Fibroblast of lung (primary cell): ENCODE data around the gene CDKAL1. TPM values are rescaled to one million over a fixed set of nuclear protein-coding genes. Genes with fewer than 3 reads are reported as not detected.

ENCODE experiments used
- DNase-seq, 2 donors: peaks; one replicate each; pipeline versions ENCODE4 v3.0.0 to v3.0.0-alpha.2; 2010; ENCODE audit warnings: low read depth in 2 of 2
- H2AFZ ChIP-seq: 2 replicates; pipeline ENCODE4 v1.5.1; 2012; ENCODE audit warnings: low read length, control low read depth, inconsistent platforms
- H3K27ac ChIP-seq: 2 replicates; pipeline ENCODE4 v1.5.1; 2011; ENCODE audit warnings: low read length, control low read depth; ENCODE audit not compliant: insufficient read depth
- H3K27me3 ChIP-seq: 2 replicates; pipeline ENCODE4 v1.5.1; 2011; ENCODE audit warnings: mild to moderate bottlenecking, low read length; ENCODE audit not compliant: control insufficient read depth, insufficient read depth
- H3K36me3 ChIP-seq: 2 replicates; pipeline ENCODE4 v1.5.1; 2011; ENCODE audit warnings: low read length; ENCODE audit not compliant: control insufficient read depth, insufficient read depth
- H3K4me1 ChIP-seq: 2 replicates; pipeline ENCODE4 v1.5.1; 2011; ENCODE audit warnings: low read length; ENCODE audit not compliant: control insufficient read depth, insufficient read depth; ENCODE audit errors: extremely low read depth
- H3K4me2 ChIP-seq: 2 replicates; pipeline ENCODE4 v1.5.1; 2011; ENCODE audit warnings: low read length, control low read depth; ENCODE audit not compliant: insufficient read depth; ENCODE audit errors: extremely low read depth
- H3K4me3 ChIP-seq, 4 experiments: fragments of 200-600 bp in 1 of 4; sonication (generic) in 1 of 4; replicated peaks in 1 of 4; 2 replicates each; pipeline ENCODE4 v1.5.1; 2011 to 2016; ENCODE audit warnings: low read length in 4 of 4, low read depth in 3 of 4, mild to moderate bottlenecking in 3 of 4, control low read depth in 2 of 4, inconsistent platforms in 1 of 4, mixed read lengths in 1 of 4; ENCODE audit not compliant: insufficient read depth in 1 of 4; ENCODE audit errors: control extremely low read depth in 1 of 4
- H3K79me2 ChIP-seq: 2 replicates; pipeline ENCODE4 v1.5.1; 2012; ENCODE audit warnings: mild to moderate bottlenecking, low read length, inconsistent platforms; ENCODE audit not compliant: control insufficient read depth, insufficient read depth
- H3K9ac ChIP-seq: 2 replicates; pipeline ENCODE4 v1.5.1; 2011; ENCODE audit warnings: mild to moderate bottlenecking, low read length, control low read depth; ENCODE audit not compliant: insufficient read depth
- H3K9me3 ChIP-seq: 2 replicates; pipeline ENCODE4 v1.5.1; 2012; ENCODE audit warnings: low read depth, low read length; ENCODE audit not compliant: control insufficient read depth, insufficient read depth
- H4K20me1 ChIP-seq: 2 replicates; pipeline ENCODE4 v1.5.1; 2011; ENCODE audit warnings: low read length; ENCODE audit not compliant: control insufficient read depth, insufficient read depth; ENCODE audit errors: extremely low read depth
- EZH2 ChIP-seq: IDR thresholded peaks from 2 replicates; pipeline ENCODE4 v1.5.1; 2012; ENCODE audit warnings: low read length, control low read depth, mild to moderate bottlenecking; ENCODE audit errors: missing control alignments
- polyA plus RNA-seq, 2 donors: library from polyadenylated mRNA; depleted of rRNA in 1 of 2; stranded (reverse) in 1 of 2; unstranded in 1 of 2; fragments of >200 nt; gene quantifications; 2 replicates each; pipeline ENCODE4 v1.2.1, GENCODE V29; 2011 to 2012; ENCODE audit warnings: missing spikeins in 1 of 2
- total RNA-seq: library from RNA; depleted of rRNA; stranded (reverse); fragments of >200 nt; gene quantifications from 2 replicates; pipeline ENCODE4 v1.2.1, GENCODE V29; 2014
- TF ChIP-seq, protein P1 (sequence below), 2 donors: IDR thresholded peaks in 1 of 2; conservative IDR thresholded peaks in 1 of 2; 1 replicate in 1 of 2; 2 replicates in 1 of 2; pipeline ENCODE4 v1.5.1; 2011 to 2012; ENCODE audit warnings: low read length in 2 of 2, control low read depth in 1 of 2, inconsistent platforms in 1 of 2, low read depth in 1 of 2, mild to moderate bottlenecking in 1 of 2

Gene CDKAL1
- total and polyA plus RNA-seq, 2 donors (not counting 1 experiment from before 2014, with no cell fraction given) = 7.4 to 15.0 TPM

- H4K20me1 ChIP-seq = no peaks in the 10 kb centered on the region
- H3K4me1 ChIP-seq = no peaks in the 10 kb centered on the region
- no peaks in the 10 kb centered on the region for H3K27me3 ChIP-seq
- no peak overlapping the region for H3K4me2 ChIP-seq
- no peak overlapping the region for H2AFZ ChIP-seq
- H3K9me3 ChIP-seq = no peaks in the 10 kb centered on the region
- H3K27ac ChIP-seq = no peak overlapping the region
- no peaks in the 10 kb centered on the region for H3K79me2 ChIP-seq
- TF ChIP-seq, protein P1, sequence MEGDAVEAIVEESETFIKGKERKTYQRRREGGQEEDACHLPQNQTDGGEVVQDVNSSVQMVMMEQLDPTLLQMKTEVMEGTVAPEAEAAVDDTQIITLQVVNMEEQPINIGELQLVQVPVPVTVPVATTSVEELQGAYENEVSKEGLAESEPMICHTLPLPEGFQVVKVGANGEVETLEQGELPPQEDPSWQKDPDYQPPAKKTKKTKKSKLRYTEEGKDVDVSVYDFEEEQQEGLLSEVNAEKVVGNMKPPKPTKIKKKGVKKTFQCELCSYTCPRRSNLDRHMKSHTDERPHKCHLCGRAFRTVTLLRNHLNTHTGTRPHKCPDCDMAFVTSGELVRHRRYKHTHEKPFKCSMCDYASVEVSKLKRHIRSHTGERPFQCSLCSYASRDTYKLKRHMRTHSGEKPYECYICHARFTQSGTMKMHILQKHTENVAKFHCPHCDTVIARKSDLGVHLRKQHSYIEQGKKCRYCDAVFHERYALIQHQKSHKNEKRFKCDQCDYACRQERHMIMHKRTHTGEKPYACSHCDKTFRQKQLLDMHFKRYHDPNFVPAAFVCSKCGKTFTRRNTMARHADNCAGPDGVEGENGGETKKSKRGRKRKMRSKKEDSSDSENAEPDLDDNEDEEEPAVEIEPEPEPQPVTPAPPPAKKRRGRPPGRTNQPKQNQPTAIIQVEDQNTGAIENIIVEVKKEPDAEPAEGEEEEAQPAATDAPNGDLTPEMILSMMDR (conservative IDR thresholded peaks at IDR 0.05 in 1 of 2, IDR thresholded peaks at IDR 0.05 in 1 of 2; ENCODE audit: low read depth in 1 of 2, low read length in 2 of 2) = no peak
- TF ChIP-seq EZH2 = no peak
- H3K36me3 ChIP-seq = no peaks in the 10 kb centered on the region
- no peak for DNase-seq
- H3K4me3 ChIP-seq = no peak overlapping the region
- no peak overlapping the region for H3K9ac ChIP-seq
These were observed 243.5 kb downstream of the CDKAL1 start for GRCh38 chr6:20777801-20778200.

DNA sequence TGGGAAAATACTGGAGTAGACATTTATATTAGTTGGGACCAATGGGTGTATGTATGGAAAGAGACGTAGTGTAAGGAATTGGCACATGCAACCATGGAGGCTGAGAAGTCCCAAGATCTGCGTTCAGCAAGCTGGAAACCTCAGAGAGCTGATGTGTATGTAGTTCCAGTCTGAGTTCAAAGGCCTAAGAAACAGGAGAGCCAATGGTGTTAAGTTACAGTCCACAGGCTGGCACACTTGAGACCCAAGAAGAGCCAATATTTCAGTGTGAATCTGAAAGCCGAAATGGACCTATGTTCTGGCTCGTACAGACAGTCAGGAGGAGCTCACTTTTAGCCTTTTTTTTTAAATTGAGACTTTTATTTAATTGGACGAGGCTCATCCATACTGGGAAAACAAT is 244.2 kb downstream of the CDKAL1 start:
- H3K4me1 ChIP-seq = no peaks in the 10 kb centered on the region

GRCh38 chr6:20778912-20779311 is 244.7 kb downstream of the CDKAL1 start:
- Histone ChIP-seq H2AFZ (no peak overlapping the region), H3K4me3 (no peak overlapping the region), H3K4me1 (no peaks in the 10 kb centered on the region), H3K9ac (no peak overlapping the region), H3K9me3 (no peaks in the 10 kb centered on the region), H3K27me3 (no peaks in the 10 kb centered on the region), H3K27ac (no peak overlapping the region), H3K36me3 (no peaks in the 10 kb centered on the region), H3K79me2 (no peaks in the 10 kb centered on the region), H4K20me1 (no peaks in the 10 kb centered on the region), H3K4me2 (no peak overlapping the region)
- no peak for TF ChIP-seq EZH2
- TF ChIP-seq, protein P1 (conservative IDR thresholded peaks at IDR 0.05 in 1 of 2, IDR thresholded peaks at IDR 0.05 in 1 of 2; ENCODE audit: low read depth in 1 of 2, low read length in 2 of 2) = no peak
- peak in 1 of 2 donors; percentile 23 for DNase-seq

More for the DNA sequence above, 244.2 kb downstream of the CDKAL1 start:
- Histone ChIP-seq H3K9me3 (no peaks in the 10 kb centered on the region), H4K20me1 (no peaks in the 10 kb centered on the region), H3K4me3 (no peak overlapping the region), H2AFZ (no peak overlapping the region), H3K36me3 (no peaks in the 10 kb centered on the region), H3K27me3 (no peaks in the 10 kb centered on the region), H3K27ac (no peak overlapping the region), H3K9ac (no peak overlapping the region), H3K4me2 (no peak overlapping the region), H3K79me2 (no peaks in the 10 kb centered on the region)
- no peak for DNase-seq
- TF ChIP-seq EZH2 = no peak
